ENCODE data around the gene TMEM198.

The TMEM198 gene

GRCh38 chr2:219520079-219520478, 23.7 kb upstream of the TMEM198 start:
- Histone ChIP-seq H3K27ac (ENCODE audit: low read length) (no peak overlapping the region), H3K4me3 (ENCODE audit: low read depth in 1 of 2, low read length in 2 of 2) (no peak overlapping the region), H3K9me3 (ENCODE audit: control insufficient read depth in 1 of 2, low read length in 2 of 2) (no peaks in the 10 kb centered on the region), H3K4me1 (ENCODE audit: control insufficient read depth in 1 of 2, insufficient read depth in 2 of 2, low read length in 2 of 2) (peaks cover 0 to 21% of the 10 kb centered on the region in 2 donors), H3K27me3 (ENCODE audit: low read depth, low read length) (peaks cover 47% of the 10 kb centered on the region), H3K36me3 (ENCODE audit: control insufficient read depth in 1 of 2, insufficient read depth in 2 of 2, low read length in 2 of 2) (no peaks in the 10 kb centered on the region)

GRCh38 chr2:219521066-219521880, 22.6 kb upstream of the TMEM198 start:
- no peaks in the 10 kb centered on the region for H3K9me3 ChIP-seq (ENCODE audit: control insufficient read depth in 1 of 2, low read length in 2 of 2)
- H3K4me3 ChIP-seq (ENCODE audit: low read depth in 1 of 2, low read length in 2 of 2): no peak overlapping the region
- no peaks in the 10 kb centered on the region for H3K36me3 ChIP-seq (ENCODE audit: control insufficient read depth in 1 of 2, insufficient read depth in 2 of 2, low read length in 2 of 2)
- peaks cover 47% of the 10 kb centered on the region for H3K27me3 ChIP-seq (ENCODE audit: low read depth, low read length)
- peaks cover 0 to 21% of the 10 kb centered on the region in 2 donors for H3K4me1 ChIP-seq (ENCODE audit: control insufficient read depth in 1 of 2, insufficient read depth in 2 of 2, low read length in 2 of 2)
- H3K27ac ChIP-seq (ENCODE audit: low read length): no peak overlapping the region

GRCh38 chr2:219522111-219523030, 21.5 kb upstream of the TMEM198 start:
- H3K27ac ChIP-seq (ENCODE audit: low read length): no peak overlapping the region

GRCh38 chr2:219523031-219523671, 20.7 kb upstream of the TMEM198 start:
- Histone ChIP-seq H3K27me3 (ENCODE audit: low read depth, low read length) (peaks cover 58% of the 10 kb centered on the region), H3K27ac (ENCODE audit: low read length) (no peak overlapping the region), H3K4me1 (ENCODE audit: control insufficient read depth in 1 of 2, insufficient read depth in 2 of 2, low read length in 2 of 2) (peaks cover 0 to 21% of the 10 kb centered on the region in 2 donors), H3K9me3 (ENCODE audit: control insufficient read depth in 1 of 2, low read length in 2 of 2) (no peaks in the 10 kb centered on the region), H3K4me3 (ENCODE audit: low read depth in 1 of 2, low read length in 2 of 2) (peak overlapping the region in 1 of 2 donors; percentile 48), H3K36me3 (ENCODE audit: control insufficient read depth in 1 of 2, insufficient read depth in 2 of 2, low read length in 2 of 2) (no peaks in the 10 kb centered on the region)

More at GRCh38 chr2:219522111-219523030, 21.5 kb upstream of the TMEM198 start:
- Histone ChIP-seq H3K4me1 (ENCODE audit: control insufficient read depth in 1 of 2, insufficient read depth in 2 of 2, low read length in 2 of 2) (peaks cover 0 to 21% of the 10 kb centered on the region in 2 donors), H3K9me3 (ENCODE audit: control insufficient read depth in 1 of 2, low read length in 2 of 2) (no peaks in the 10 kb centered on the region), H3K36me3 (ENCODE audit: control insufficient read depth in 1 of 2, insufficient read depth in 2 of 2, low read length in 2 of 2) (no peaks in the 10 kb centered on the region), H3K27me3 (ENCODE audit: low read depth, low read length) (peaks cover 58% of the 10 kb centered on the region), H3K4me3 (ENCODE audit: low read depth in 1 of 2, low read length in 2 of 2) (peak overlapping the region in 1 of 2 donors; percentile 48)

GRCh38 chr2:219524817-219525216, 19.0 kb upstream of the TMEM198 start:
- H3K4me3 ChIP-seq (ENCODE audit: low read depth in 1 of 2, low read length in 2 of 2): no peak overlapping the region
- no peak overlapping the region for H3K27ac ChIP-seq (ENCODE audit: low read length)
- peaks cover 68% of the 10 kb centered on the region for H3K27me3 ChIP-seq (ENCODE audit: low read depth, low read length)
- no peaks in the 10 kb centered on the region for H3K36me3 ChIP-seq (ENCODE audit: control insufficient read depth in 1 of 2, insufficient read depth in 2 of 2, low read length in 2 of 2)
- peaks cover 0 to 25% of the 10 kb centered on the region in 2 donors for H3K4me1 ChIP-seq (ENCODE audit: control insufficient read depth in 1 of 2, insufficient read depth in 2 of 2, low read length in 2 of 2)
- H3K9me3 ChIP-seq (ENCODE audit: control insufficient read depth in 1 of 2, low read length in 2 of 2): no peaks in the 10 kb centered on the region

- H3K4me3 ChIP-seq (ENCODE audit: low read depth in 1 of 2, low read length in 2 of 2): no peak overlapping the region
- peaks cover 0 to 28% of the 10 kb centered on the region in 2 donors for H3K4me1 ChIP-seq (ENCODE audit: control insufficient read depth in 1 of 2, insufficient read depth in 2 of 2, low read length in 2 of 2)
- no peaks in the 10 kb centered on the region for H3K9me3 ChIP-seq (ENCODE audit: control insufficient read depth in 1 of 2, low read length in 2 of 2)
- H3K36me3 ChIP-seq (ENCODE audit: control insufficient read depth in 1 of 2, insufficient read depth in 2 of 2, low read length in 2 of 2): no peaks in the 10 kb centered on the region
- H3K27me3 ChIP-seq (ENCODE audit: low read depth, low read length): peaks cover 67% of the 10 kb centered on the region
- no peak overlapping the region for H3K27ac ChIP-seq (ENCODE audit: low read length)
These were observed 18.1 kb upstream of the TMEM198 start for GRCh38 chr2:219525533-219526232.

- H3K27ac ChIP-seq (ENCODE audit: low read length): no peak overlapping the region
- H3K4me1 ChIP-seq (ENCODE audit: control insufficient read depth in 1 of 2, insufficient read depth in 2 of 2, low read length in 2 of 2): peaks cover 0 to 24% of the 10 kb centered on the region in 2 donors
- H3K9me3 ChIP-seq (ENCODE audit: control insufficient read depth in 1 of 2, low read length in 2 of 2): no peaks in the 10 kb centered on the region
- no peak overlapping the region for H3K4me3 ChIP-seq (ENCODE audit: low read depth in 1 of 2, low read length in 2 of 2)
- peaks cover 60% of the 10 kb centered on the region for H3K27me3 ChIP-seq (ENCODE audit: low read depth, low read length)
- H3K36me3 ChIP-seq (ENCODE audit: control insufficient read depth in 1 of 2, insufficient read depth in 2 of 2, low read length in 2 of 2): no peaks in the 10 kb centered on the region
These were observed 17.3 kb upstream of the TMEM198 start for GRCh38 chr2:219526320-219527075.

GRCh38 chr2:219527076-219527394, 16.8 kb upstream of the TMEM198 start:
- Histone ChIP-seq H3K4me1 (ENCODE audit: control insufficient read depth in 1 of 2, insufficient read depth in 2 of 2, low read length in 2 of 2) (peaks cover 0 to 19% of the 10 kb centered on the region in 2 donors), H3K27me3 (ENCODE audit: low read depth, low read length) (peaks cover 56% of the 10 kb centered on the region), H3K9me3 (ENCODE audit: control insufficient read depth in 1 of 2, low read length in 2 of 2) (no peaks in the 10 kb centered on the region), H3K36me3 (ENCODE audit: control insufficient read depth in 1 of 2, insufficient read depth in 2 of 2, low read length in 2 of 2) (no peaks in the 10 kb centered on the region), H3K27ac (ENCODE audit: low read length) (no peak overlapping the region), H3K4me3 (ENCODE audit: low read depth in 1 of 2, low read length in 2 of 2) (no peak overlapping the region)

GRCh38 chr2:219527472-219527871, 16.4 kb upstream of the TMEM198 start:
- Histone ChIP-seq H3K36me3 (ENCODE audit: control insufficient read depth in 1 of 2, insufficient read depth in 2 of 2, low read length in 2 of 2) (no peaks in the 10 kb centered on the region), H3K9me3 (ENCODE audit: control insufficient read depth in 1 of 2, low read length in 2 of 2) (no peaks in the 10 kb centered on the region), H3K4me3 (ENCODE audit: low read depth in 1 of 2, low read length in 2 of 2) (no peak overlapping the region), H3K27me3 (ENCODE audit: low read depth, low read length) (peaks cover 55% of the 10 kb centered on the region), H3K4me1 (ENCODE audit: control insufficient read depth in 1 of 2, insufficient read depth in 2 of 2, low read length in 2 of 2) (peaks cover 0 to 17% of the 10 kb centered on the region in 2 donors), H3K27ac (ENCODE audit: low read length) (no peak overlapping the region)
